Measurements from ENCODE around the gene ALDH4A1.

The ALDH4A1 gene

GRCh38 chr1:18902523-18903290, at the start of gene ALDH4A1:
Gene ALDH4A1, minus strand, starts transcription at chr1:18902555. Its CDS starts 32 bp downstream, at chr1:18902523.
- DNase-seq = peak; percentile 94 to 97

GRCh38 chr1:18951818-18952391, 49.5 kb upstream of the ALDH4A1 start:
- no peak for DNase-seq

DNA sequence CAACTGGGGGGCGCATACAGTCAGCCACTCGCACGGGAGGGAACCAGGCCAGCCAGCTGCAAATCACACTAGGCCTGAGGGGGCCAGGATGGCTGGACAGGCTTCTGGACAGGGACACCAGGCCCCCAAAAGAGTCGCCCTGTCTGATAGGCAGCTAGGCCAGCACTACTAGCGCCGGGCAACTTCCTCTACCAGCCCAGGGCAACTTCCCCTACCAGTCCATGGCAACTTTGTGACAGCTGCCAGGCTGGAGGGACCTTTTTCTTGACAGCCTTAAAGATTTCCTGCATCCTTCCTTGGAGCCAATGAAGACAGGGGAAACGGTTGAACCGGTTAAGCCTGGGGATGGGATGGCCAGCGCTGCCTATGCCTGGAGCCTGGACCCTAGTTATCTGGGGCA, 49.1 kb upstream of the ALDH4A1 start:
- no peak for DNase-seq

- no peak for DNase-seq
Observed at GRCh38 chr1:18950401-18951026, 48.2 kb upstream of the ALDH4A1 start.

- DNase-seq = no peak
Observed at GRCh38 chr1:18949686-18950400, 47.5 kb upstream of the ALDH4A1 start.

- no peak for DNase-seq
Observed at GRCh38 chr1:18948913-18949685, 46.7 kb upstream of the ALDH4A1 start.

GRCh38 chr1:18948048-18948912, 45.9 kb upstream of the ALDH4A1 start:
- DNase-seq = peak in 1 of 2 experiments; percentile 34

- peak in 1 of 2 experiments; percentile 48 for DNase-seq
Observed at GRCh38 chr1:18947570-18947969, 45.2 kb upstream of the ALDH4A1 start.

GRCh38 chr1:18946550-18947381, 44.4 kb upstream of the ALDH4A1 start:
- DNase-seq = no peak

GRCh38 chr1:18945401-18945849, 43.1 kb upstream of the ALDH4A1 start:
- DNase-seq = peak; percentile 92 to 95

- DNase-seq = no peak
Observed at GRCh38 chr1:18944810-18945209, 42.5 kb upstream of the ALDH4A1 start.

GRCh38 chr1:18943914-18944572, 41.7 kb upstream of the ALDH4A1 start:
- no peak for DNase-seq

GRCh38 chr1:18943162-18943561, 40.8 kb upstream of the ALDH4A1 start:
- no peak for DNase-seq

- DNase-seq = no peak
Observed at GRCh38 chr1:18942340-18942739, 40.0 kb upstream of the ALDH4A1 start.

DNA sequence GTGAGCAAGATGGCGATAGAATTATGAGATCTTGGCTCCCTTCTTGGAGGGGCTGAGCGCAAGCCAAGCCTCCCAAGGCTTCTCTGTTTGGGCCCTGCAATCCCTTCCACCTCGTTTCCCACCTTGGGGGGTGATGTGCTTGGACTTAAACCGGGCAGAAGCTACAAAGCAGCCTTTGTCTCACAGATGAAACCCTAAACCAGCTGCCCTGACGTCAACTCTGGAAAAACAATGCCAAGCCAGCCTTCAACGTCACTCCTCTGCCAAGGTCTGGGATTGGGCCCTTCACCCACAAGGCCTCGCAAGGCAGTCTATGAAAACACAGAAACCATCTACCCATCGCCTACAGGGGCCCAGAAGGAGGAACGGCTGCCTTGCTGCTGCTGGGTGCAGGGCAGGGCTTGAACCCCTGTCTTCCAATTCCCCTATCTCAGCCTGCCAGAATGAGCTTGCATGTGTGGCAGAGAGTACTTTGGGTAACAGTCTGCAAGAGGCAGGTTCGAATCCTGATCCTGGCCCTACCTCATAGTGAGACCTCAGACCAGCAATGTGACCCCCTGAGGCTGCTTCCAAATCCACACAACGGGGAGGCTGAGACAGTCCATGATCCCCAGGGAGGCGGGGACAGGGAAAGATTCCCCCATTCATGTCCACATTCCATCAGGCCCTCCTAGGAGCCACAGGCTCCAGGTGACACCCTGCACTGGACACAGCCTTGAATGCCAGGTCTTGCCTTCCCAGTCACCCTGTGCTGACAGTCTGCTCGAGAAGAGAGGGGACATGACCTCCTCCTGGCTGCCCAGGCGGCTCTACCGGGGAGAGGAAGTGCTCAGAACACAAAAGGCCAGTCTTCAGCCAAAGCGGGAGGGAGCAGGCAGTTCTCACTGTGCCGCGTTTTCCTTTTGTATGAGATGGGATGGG, 39.1 kb upstream of the ALDH4A1 start:
- DNase-seq = peak in 1 of 2 experiments; percentile 21

DNA sequence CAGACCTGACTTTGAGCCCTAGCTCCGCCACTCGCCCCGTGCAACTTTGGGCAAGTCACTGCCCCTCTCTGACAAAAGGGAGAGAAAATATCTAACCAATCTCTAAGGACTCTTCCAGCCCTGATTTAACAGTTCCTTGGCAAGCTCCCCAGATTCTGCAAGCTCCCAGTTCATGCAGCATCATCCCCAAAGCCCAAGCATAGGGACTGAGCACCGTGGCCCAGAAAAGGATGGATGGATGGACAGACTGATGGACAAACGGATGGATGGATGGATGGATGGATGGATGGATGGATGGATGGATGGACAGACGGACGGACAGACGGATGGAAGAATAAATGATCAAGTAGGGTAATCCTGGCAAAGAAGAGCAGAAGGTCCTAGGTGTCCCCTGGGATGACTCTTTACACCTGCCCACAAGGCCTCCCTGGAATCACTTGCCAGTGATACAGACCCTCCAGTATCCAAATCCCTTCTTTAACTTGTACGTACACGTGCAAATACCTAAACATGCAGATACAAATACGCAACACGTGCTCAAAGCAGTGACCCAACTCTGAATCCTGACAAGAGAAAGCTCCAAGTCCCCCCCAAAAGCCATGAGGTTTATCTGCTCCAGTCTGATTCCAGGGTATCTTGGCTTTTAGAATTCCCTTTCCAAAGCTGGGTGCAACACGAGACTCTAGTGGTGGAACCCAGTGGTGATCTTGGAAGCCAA, 38.1 kb upstream of the ALDH4A1 start:
- DNase-seq = peak in 1 of 2 experiments; percentile 44

DNA sequence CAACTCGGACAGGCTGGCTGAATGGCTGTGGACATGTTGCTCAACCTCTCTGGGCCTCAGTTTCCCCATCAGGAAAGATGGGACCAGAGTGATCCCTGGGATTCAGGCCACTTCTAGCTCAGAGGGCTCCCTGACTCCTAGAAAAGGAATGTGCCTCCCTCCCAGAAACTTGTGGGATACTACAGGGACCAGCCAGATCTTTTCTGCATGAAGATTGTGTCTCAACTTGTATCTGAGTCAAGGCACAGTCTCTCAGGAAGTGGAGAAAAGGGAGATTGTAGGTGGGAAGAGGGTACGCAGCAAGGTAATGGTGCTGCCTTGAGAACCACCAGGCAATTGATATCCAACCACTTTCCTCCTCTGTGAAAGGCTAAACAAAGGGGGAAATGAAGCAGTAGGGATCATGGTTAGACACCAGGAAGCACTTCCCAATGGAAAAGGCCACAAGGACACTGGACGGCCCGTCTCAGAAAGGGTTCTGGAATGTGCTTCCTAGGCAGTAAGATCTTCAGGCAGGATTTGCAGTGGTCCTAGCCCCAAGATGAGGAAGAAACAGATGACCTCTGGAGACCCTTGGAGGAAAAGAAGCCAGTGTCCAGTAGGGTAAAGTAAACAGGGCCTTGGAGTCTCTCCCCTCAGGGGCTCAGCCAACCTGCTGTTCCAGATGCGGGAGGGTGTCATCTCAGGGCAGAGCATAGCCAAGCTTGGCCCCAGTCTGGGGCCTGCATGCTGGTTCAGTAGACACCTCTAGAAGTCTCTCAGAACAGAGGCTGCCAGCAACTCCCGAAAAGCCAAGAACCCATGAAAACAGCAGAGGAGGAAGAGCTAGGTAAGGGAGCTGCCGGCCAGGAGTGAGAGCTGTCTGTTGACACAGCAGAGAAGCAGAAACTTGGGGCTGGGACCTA, 37.3 kb upstream of the ALDH4A1 start:
- no peak for DNase-seq
